Pericardium fibroblast (primary cell): Measurements from ENCODE around the gene LITAFD. TPM values are rescaled to one million over a fixed set of nuclear protein-coding genes. Genes with fewer than 3 reads are reported as not detected.

Source experiments
- total RNA-seq: library from RNA; depleted of rRNA; stranded (reverse); fragments of >200 nt; gene quantifications from 2 replicates; pipeline ENCODE4 v1.2.3, GENCODE V29; 2015

The LITAFD gene
- total RNA-seq, result not detected in 2 replicates

DNA sequence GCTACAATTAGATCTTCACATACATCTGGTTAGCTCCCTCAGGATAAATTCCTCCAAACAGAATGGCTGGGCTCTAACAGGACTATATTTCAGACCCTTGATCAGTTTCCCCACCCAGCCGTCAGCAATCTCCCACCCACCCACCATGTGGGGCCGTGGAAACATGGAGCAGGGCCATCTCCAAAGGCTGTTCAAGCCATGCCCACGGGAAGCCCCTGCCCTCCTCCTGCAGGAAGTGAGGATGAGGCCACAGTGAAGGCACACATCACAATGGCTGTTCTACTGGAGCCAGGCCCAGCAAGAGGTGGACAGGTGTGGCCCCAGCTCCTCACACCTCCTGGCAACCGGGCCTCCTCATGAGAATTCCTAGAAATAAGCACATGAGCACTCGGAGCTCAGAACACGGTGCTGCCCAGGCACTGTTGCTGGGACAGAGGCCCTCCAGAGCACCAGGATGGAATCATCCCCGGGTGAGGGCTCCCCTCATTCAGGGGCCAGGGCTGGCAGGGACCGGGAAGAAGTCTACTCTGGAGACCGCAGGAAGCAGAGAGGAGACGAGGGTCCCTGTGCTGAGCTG lies at the start of gene LITAFD:
TSS of gene LITAFD (plus strand) at position 311 of the 577 bp plus-strand sequence. CDS start 2,005 bp downstream, outside the sequence.

DNA sequence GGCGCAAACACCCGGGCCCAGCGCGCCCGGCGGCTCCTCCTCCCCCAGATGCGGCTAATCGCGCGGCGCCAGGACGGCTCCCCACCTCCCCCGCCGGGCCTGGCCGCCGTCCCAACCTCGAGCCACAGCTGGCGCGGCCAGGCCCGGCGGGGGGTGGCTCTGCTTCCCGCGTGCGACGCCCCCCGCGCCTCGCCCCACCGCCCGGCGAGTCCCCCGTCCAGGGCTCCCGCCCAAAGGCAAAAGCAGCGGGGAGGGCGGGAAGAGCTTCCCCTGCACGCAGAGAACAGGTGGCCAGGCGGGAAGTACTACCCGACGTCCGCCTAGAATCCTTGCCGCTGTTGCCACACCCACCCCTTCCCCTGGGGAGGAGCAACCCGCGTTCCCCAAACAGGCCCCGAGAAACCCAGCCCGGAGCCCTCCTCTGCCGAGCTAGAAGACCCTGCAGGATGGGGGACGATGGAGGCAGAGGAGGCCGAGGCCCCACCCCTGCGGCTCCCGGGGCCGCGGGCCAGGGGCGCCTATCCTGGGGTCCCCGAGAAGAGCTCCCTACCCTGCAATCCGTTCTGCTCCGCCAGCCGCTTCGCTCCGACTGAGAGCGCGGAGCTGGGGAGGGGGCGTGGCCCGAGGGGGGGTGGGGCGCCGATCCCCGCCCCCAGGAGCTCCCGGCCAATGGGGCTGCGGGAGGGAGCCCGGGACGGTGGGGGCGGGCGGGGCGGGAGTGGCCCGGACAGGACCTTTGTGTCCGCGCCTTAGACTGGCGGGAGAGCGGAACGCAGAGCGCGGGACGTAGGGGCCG lies 13.5 kb upstream of the LITAFD start, which contains the start of gene CARHSP1:
TSS of gene CARHSP1 (minus strand) at position 591 of the 796 bp plus-strand sequence. CDS start 9,678 bp downstream, outside the sequence.

Other genes starting within 250 kb of the LITAFD start
- gene ABAT, start 207.7 kb upstream of the LITAFD start, total RNA-seq, result 7.2 and 7.8 TPM in 2 replicates
- gene TMEM186, start 84.7 kb upstream of the LITAFD start, total RNA-seq, result 5.3 and 6.0 TPM in 2 replicates
- 30.0 and 38.1 TPM in 2 replicates for gene PMM2, start 84.5 kb upstream of the LITAFD start, total RNA-seq
- gene CARHSP1, start 13.3 kb upstream of the LITAFD start, total RNA-seq, result 148 and 204 TPM in 2 replicates
- gene USP7, start 81.6 kb downstream of the LITAFD start, total RNA-seq, result 44.7 and 57.3 TPM in 2 replicates
- gene HAPSTR1, start 209.3 kb downstream of the LITAFD start, total RNA-seq, result 36.2 and 46.3 TPM in 2 replicates